ENCODE results near the gene WDR81. TPM values are rescaled to one million over a fixed set of nuclear protein-coding genes. Genes with fewer than 3 reads are reported as not detected.

The WDR81 gene
- total and polyA plus RNA-seq, 2 donors (not counting 3 experiments of a cell fraction or from before 2014, with no cell fraction given) = 10.4 to 17.3 TPM

DNA sequence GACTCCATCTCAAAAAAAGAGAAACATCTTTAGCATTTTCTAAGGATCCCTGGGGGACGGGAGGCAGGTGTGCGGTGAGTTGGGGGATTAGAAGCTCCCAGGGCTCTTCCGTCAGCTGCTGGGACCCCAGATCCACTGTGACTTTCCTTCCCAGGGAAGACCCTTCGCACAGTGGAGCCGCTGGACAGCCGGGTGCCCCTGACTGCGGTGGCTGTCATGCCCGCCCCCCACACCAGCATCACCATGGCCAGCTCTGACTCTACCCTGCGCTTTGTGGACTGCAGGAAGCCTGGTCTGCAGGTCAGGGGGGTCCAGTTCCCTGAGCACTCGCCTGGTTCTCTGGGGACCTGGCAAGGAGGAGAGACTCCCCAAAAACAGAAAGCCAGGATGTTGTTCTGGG lies 10.9 kb downstream of the WDR81 start:
- Histone ChIP-seq H3K79me2 (ENCODE audit: control insufficient read depth, insufficient read depth, low read length) (no peaks in the 10 kb centered on the region), H2AFZ (ENCODE audit: low read depth, low read length) (no peak overlapping the region), H3K9me3 (replicated peaks; ENCODE audit: control insufficient read depth, insufficient read depth, low read length) (no peaks in the 10 kb centered on the region), H3K4me3 (replicated peaks in 1 of 3; ENCODE audit: insufficient read depth in 1 of 3, low read depth in 1 of 3, low read length in 3 of 3) (no peak overlapping the region), H3K9me1 (replicated peaks; ENCODE audit: control insufficient read depth, extremely low read depth, insufficient read depth, low read length) (no peaks in the 10 kb centered on the region), H4K20me1 (replicated peaks; ENCODE audit: control insufficient read depth, extremely low read depth, insufficient read depth, low read length) (no peaks in the 10 kb centered on the region), H3K4me1 (ENCODE audit: control insufficient read depth, extremely low read depth, insufficient read depth, low read length) (no peaks in the 10 kb centered on the region), H3K36me3 (ENCODE audit: control insufficient read depth in 2 of 2, extremely low read depth in 1 of 2, insufficient read depth in 2 of 2, low read length in 2 of 2) (peaks cover 0 to 6% of the 10 kb centered on the region in 2 experiments), H3K27me3 (ENCODE audit: control insufficient read depth in 2 of 2, insufficient read depth in 2 of 2, low read length in 2 of 2) (no peaks in the 10 kb centered on the region), H3K4me2 (ENCODE audit: insufficient read depth, low read length) (no peak overlapping the region), H3K9ac (replicated peaks; ENCODE audit: extremely low read depth, insufficient read depth, low read length) (no peak overlapping the region), H3K27ac (ENCODE audit: insufficient read depth, low read depth, low read length) (no peak overlapping the region)
- TF ChIP-seq FOS (IDR thresholded peaks at IDR 0.05; ENCODE audit: borderline replicate concordance, insufficient read depth, low read length) (no peak), JUN (IDR thresholded peaks at IDR 0.05; ENCODE audit: borderline replicate concordance, insufficient read depth, insufficient read length, low read depth) (no peak), GATA2 (IDR thresholded peaks at IDR 0.05; ENCODE audit: insufficient read depth, insufficient read length, low read depth, low read length) (no peak)
- intact Hi-C loops (cut with micrococcal nuclease) (no loop called here), dilution Hi-C loops (cut with MboI; ENCODE audit: extremely low pct_ligation_motif_present, low sequenced_read_pairs) (no loop called here)
- DNase-seq (ENCODE audit: low read depth, low spot score) (no peak), FAIRE-seq (no peak)
- no TSS peak for BruUV-seq (replicated peaks)
- ChIA-PET POLR2A (no interaction called here), CTCF (no interaction called here)

DNA sequence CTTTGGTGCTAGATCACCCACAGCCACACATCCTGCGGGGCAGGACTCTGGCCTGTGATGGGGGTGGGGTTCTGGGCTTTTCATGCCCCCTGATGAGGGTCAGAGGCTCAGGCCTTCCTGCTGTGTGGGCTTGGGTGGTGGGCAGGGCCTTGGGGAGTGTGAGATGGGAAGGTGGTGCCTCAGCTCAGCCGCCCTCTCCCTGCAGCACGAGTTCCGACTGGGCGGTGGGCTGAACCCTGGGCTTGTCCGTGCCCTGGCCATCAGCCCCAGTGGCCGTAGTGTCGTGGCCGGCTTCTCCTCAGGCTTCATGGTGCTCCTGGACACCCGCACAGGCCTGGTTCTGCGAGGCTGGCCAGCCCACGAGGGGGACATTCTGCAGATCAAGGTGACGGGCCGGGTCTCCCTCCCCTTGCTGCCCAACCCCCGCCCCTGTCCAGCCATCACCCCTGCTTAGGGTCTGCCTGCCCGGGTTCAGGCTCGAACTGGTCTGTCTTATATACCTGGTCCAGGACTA lies 11.4 kb downstream of the WDR81 start:
- no peak overlapping the region for H3K27ac ChIP-seq (ENCODE audit: insufficient read depth, low read depth, low read length)
- no peaks in the 10 kb centered on the region for H3K27me3 ChIP-seq (ENCODE audit: control insufficient read depth in 2 of 2, insufficient read depth in 2 of 2, low read length in 2 of 2)
- no peak overlapping the region for H3K9ac ChIP-seq (replicated peaks; ENCODE audit: extremely low read depth, insufficient read depth, low read length)
- H3K79me2 ChIP-seq (ENCODE audit: control insufficient read depth, insufficient read depth, low read length) = no peaks in the 10 kb centered on the region
- intact Hi-C loops (cut with micrococcal nuclease) (no loop called here), dilution Hi-C loops (cut with MboI; ENCODE audit: extremely low pct_ligation_motif_present, low sequenced_read_pairs) (no loop called here)
- no peak overlapping the region for H3K4me3 ChIP-seq (replicated peaks in 1 of 3; ENCODE audit: insufficient read depth in 1 of 3, low read depth in 1 of 3, low read length in 3 of 3)
- H3K4me1 ChIP-seq (ENCODE audit: control insufficient read depth, extremely low read depth, insufficient read depth, low read length) = no peaks in the 10 kb centered on the region
- no peaks in the 10 kb centered on the region for H3K9me1 ChIP-seq (replicated peaks; ENCODE audit: control insufficient read depth, extremely low read depth, insufficient read depth, low read length)
- H3K9me3 ChIP-seq (replicated peaks; ENCODE audit: control insufficient read depth, insufficient read depth, low read length) = no peaks in the 10 kb centered on the region
- no peak overlapping the region for H2AFZ ChIP-seq (ENCODE audit: low read depth, low read length)
- FAIRE-seq (no peak), DNase-seq (ENCODE audit: low read depth, low spot score) (no peak)
- H3K4me2 ChIP-seq (ENCODE audit: insufficient read depth, low read length) = no peak overlapping the region
- POLR2A ChIA-PET = interaction anchor here (1.0 kb wide), 1 partner anchor 19 kb away, joined by 4 read pairs; no protein-coding TSS in a partner anchor
- TF ChIP-seq, protein P1, sequence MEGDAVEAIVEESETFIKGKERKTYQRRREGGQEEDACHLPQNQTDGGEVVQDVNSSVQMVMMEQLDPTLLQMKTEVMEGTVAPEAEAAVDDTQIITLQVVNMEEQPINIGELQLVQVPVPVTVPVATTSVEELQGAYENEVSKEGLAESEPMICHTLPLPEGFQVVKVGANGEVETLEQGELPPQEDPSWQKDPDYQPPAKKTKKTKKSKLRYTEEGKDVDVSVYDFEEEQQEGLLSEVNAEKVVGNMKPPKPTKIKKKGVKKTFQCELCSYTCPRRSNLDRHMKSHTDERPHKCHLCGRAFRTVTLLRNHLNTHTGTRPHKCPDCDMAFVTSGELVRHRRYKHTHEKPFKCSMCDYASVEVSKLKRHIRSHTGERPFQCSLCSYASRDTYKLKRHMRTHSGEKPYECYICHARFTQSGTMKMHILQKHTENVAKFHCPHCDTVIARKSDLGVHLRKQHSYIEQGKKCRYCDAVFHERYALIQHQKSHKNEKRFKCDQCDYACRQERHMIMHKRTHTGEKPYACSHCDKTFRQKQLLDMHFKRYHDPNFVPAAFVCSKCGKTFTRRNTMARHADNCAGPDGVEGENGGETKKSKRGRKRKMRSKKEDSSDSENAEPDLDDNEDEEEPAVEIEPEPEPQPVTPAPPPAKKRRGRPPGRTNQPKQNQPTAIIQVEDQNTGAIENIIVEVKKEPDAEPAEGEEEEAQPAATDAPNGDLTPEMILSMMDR (IDR thresholded peaks at IDR 0.05; ENCODE audit: extremely low read depth in 1 of 2, insufficient read depth in 1 of 2, low read depth in 1 of 2, low read length in 2 of 2) = no peak
- TF ChIP-seq, protein P2, sequence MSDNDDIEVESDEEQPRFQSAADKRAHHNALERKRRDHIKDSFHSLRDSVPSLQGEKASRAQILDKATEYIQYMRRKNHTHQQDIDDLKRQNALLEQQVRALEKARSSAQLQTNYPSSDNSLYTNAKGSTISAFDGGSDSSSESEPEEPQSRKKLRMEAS (IDR thresholded peaks at IDR 0.05; ENCODE audit: insufficient read depth, insufficient read length) = no peak
- TF ChIP-seq MYC (IDR thresholded peaks at IDR 0.05; ENCODE audit: low read depth, low read length) (no peak), JUN (IDR thresholded peaks at IDR 0.05; ENCODE audit: borderline replicate concordance, insufficient read depth, insufficient read length, low read depth) (no peak)
- BruUV-seq (replicated peaks) = no TSS peak
- H3K36me3 ChIP-seq (ENCODE audit: control insufficient read depth in 2 of 2, extremely low read depth in 1 of 2, insufficient read depth in 2 of 2, low read length in 2 of 2) = peaks cover 0 to 6% of the 10 kb centered on the region in 2 experiments
- no peaks in the 10 kb centered on the region for H4K20me1 ChIP-seq (replicated peaks; ENCODE audit: control insufficient read depth, extremely low read depth, insufficient read depth, low read length)
- CTCF ChIA-PET = no interaction called here

All from endothelial cell of umbilical vein (primary cell).